NCI-H1092 (cell line): ENCODE results near the gene COQ9.
"Not testable (repeated sequence)": the region's sequence is repeated elsewhere in the genome, so short reads cannot be mapped to it uniquely, and the experiment has no call there.

Experiments
- DNase-seq: peaks from one replicate; lab custom pipeline; 2025; lab: John Stamatoyannopoulos, UW

The COQ9 gene

DNA sequence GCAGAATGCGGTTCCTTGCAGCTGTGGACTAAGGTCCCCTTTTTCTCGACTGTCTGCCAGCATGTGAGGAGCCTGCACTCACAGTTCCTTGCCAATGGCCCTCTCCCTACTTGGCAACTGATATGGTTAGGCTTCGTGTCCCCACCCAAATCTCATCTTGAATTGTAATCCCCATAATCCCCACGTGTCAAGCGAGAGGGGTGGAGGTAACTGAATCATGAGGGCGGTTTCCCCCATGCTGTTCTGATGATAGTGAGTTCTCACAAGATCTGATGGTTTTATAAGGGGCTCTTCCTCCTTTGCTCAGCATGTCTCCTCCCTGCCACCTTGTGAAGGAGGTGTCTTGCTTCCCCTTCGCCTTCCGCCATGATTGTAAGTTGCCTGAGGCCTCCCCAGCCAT is 20.0 kb upstream of the COQ9 start:
- no peak for DNase-seq

DNA sequence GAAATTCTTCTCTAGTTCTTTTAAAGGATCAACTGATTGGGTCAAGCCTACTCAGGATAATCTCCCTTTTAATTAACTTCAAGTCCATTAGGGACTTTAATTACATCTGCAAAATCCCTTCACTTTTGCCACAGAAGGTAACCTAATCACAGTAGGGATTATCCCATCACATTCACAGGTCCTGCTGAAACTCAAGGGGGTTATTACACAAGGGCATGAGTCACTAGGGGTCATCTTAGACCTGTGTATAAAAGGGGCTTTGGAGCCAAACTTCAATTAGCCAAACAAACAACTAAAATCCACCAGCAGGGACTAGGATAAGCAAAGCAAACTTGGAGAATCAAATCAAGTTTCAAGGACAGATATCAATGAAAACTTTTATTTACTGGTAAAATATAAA is 19.5 kb upstream of the COQ9 start:
- no peak for DNase-seq

DNA sequence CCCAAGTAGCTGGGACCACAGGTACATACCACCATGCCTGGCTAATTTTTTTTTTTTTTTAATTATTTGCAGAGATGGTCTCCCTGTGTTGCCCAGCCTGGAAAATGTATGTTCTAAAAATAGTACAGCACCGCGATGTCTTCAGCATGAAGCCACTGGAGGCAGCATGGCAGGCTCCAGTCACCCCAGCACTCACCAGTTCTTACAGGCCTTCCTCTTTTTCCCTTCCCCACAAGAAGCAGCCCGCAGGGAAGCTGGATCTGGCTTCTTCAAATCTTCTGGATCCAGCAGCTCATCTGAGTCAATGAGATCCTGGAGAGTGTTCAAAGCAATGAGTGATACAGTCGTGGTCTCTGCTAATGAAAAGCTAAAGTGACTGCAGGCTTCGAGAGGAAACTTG is 16.3 kb upstream of the COQ9 start:
- DNase-seq, result no peak

DNA sequence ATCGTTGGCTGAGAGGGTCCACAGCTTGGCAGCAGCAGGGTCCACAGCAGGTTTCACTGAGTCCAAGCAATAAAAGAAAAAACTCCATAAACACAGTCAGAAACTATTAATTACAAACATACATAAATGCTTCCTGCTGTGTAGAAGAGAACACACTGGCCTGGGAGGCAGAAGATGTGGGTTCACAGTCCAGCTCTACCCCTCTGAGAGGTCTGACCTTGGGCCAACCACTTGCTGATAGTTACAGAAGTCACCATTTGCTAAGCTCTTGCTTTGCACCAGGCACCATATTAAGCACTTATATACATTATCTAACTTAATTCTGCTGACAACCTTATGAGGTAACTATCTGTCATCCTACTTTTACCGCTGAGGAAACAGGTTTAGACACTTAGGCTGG is 14.8 kb upstream of the COQ9 start:
- DNase-seq, result no peak

DNA sequence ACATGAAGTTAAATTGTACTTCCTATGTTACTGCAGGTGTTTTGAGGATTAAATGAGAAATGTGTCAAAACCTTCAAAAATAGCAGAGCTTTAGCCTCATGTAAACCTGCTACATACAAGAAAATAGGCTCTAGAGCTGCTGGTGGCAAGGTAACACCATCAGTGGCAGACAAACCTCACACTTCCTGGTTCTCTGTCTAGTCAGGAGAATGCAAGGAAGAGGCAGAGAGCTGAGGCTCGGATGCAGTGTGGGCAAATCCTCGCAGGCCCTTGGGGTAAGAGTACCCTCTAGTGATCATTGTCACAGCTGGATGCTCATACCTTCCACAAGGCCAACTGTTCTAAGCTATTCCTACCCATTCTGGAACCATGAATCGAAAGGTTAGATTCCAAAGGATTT is 14.3 kb upstream of the COQ9 start:
- no peak for DNase-seq

DNA sequence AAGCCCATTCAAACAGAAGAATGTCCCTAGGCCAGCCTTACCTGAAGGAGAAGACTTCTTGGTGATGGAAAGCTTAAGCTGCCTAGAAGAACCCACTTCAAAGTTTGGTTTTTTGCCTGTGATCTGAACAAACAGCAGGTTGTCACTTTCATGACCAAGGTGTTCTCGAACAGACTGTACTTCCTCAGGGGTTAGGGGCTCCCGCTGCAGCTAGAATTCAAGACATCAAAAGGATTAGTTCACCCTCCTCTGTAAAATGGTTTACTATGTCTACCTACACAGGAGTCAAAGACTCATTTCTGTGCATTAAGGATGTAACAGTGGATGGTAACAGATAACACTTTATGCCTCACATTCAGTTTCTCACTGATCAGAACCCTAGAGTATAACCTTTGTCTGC is 13.3 kb upstream of the COQ9 start:
- DNase-seq, result no peak

DNA sequence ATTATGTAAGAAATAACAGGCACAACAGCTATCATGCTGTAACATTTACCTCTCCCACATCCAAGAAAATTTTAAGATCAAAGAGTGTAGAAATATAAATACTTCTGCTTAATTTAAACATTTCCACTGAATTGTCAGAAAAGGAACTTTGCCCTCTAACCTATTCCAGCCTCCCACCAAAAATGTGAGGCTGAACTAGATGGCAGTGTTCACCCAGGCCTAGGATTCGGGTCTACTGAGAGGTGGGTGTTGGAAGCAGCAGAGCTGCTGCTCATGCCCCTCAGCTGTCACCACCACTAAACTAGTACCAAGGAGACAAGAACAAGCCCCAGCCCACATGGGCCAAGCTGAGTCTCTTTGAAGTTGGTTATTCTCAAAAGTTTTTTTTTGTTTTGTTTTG is 11.4 kb upstream of the COQ9 start:
- no peak for DNase-seq

DNA sequence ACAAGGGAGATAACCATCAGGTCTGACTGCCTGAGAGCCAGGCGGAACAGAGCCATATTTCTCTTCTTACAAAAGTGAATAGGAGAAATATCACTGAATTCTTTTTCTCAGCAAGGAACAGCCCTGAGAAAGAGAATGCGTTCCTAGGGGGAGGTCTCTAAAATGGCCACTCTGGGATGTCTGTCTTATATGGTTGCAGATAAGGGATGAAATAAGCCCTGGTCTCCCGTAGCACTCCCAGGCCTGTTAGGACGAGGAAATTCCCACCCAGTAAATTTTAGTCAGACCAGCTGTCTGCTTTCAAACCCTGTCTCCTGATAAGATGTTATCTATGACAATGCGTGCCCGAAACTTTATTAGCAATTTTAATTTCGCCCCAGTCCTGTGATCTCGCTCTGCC is 7.3 kb upstream of the COQ9 start:
- not testable (repeated sequence) for DNase-seq

DNA sequence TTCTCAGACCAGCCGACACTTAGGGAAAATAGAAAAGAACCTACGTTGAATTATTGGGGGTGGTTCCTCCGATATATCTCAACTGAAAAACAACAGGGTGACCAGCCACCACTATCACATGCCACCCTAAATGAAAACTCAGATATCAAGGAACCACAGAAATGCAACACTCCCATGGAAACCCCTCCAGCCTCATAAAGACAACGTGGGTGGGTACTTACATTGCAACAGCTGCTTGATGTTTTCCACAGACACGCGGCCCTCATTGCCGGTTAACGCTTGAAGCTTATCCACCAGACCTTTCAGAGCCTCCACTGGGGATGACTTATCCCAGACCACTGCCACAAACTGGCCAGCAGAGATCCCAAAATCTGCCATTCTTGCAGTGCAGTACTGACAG is 6.7 kb upstream of the COQ9 start:
- not testable (repeated sequence) for DNase-seq

DNA sequence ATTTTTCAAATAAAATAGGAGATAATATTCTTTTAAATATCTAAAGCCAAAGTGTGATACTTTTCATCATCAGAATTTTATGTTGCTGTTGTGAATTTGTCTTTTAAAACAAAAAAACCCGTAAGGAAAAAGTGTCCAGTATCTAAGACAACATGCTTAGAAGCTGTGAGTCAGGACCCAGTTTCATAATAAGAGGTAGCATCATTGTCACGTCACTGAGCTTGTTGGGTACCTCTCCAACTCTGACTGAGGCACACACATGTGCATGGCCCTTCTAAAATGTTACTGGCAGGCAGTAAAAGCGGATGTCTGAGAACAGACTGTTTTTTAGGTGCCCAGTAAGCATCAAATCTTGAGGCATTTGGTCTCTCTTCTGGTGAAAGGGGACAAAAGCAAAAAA is 2.6 kb upstream of the COQ9 start:
- no peak for DNase-seq

DNA sequence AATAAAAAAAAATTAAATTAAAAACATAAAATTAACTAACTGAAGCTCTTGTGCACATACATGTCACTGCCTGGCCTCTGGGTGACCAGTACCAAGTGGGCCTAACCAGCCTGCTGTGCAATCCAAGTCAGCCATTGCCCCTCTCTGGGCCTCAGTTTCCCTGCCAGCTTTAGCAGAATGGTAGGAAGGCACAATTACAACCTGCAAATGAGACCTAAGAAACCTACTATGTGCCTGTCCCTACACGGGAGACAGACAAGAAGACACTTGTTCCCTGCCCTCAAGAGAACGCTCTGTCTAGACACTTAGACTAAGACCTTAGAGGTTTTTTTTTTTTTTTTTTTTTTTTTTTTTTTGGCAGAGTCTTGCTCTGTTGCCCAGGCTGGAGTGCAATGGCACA is 1.8 kb upstream of the COQ9 start:
- DNase-seq, result no peak

DNA sequence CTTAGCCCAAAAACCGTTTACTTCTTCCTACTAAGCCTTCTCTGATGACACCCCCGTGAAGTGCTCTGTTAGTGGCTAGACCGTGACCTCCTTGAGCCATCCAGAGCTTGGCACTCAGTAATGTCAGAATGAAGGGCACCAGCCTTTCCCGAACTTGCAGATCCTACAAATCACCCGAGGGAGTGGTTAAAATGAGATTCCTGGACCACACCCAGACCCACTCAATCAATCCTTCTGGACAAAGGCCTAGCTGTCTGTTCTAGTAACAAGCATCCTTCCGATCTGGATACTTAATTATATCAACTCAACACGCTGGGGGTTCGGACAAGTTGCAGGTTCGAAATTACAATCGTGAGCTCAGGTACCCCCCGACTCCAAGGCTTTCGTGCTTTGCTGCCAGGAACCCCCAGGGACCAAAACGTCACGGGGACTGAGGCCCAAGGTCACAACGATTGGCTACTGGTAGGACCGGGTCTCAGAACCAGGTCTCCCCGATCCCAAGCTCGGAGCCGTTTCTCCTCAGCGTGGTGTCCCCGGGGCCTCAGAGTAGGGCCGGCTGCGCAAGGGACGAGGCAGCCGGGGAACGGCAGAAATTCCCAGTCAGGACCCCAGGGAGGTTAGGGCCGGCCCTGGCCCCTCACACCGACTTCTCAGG is 621 bp upstream of the COQ9 start:
- DNase-seq, result peak; percentile 44

DNA sequence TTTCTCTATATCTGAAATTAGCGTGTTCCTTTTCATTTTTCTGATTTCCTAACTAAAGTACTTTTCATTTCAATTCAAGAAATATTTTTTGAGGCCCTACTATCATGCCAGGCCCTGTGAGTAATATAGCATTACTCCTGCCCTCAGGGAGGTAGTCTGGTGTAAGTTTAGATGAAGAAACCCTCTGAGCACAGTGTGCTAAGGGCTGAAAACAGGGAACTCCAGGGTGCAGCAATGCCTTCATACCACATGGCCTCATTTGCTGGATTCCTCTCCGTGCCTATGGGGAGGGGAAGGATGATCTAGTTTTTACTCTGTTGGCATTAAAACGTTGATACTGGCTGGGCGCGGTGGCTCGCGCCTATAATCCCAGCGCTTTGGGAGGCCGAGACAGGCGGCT is 4.7 kb downstream of the COQ9 start:
- DNase-seq, result no peak

DNA sequence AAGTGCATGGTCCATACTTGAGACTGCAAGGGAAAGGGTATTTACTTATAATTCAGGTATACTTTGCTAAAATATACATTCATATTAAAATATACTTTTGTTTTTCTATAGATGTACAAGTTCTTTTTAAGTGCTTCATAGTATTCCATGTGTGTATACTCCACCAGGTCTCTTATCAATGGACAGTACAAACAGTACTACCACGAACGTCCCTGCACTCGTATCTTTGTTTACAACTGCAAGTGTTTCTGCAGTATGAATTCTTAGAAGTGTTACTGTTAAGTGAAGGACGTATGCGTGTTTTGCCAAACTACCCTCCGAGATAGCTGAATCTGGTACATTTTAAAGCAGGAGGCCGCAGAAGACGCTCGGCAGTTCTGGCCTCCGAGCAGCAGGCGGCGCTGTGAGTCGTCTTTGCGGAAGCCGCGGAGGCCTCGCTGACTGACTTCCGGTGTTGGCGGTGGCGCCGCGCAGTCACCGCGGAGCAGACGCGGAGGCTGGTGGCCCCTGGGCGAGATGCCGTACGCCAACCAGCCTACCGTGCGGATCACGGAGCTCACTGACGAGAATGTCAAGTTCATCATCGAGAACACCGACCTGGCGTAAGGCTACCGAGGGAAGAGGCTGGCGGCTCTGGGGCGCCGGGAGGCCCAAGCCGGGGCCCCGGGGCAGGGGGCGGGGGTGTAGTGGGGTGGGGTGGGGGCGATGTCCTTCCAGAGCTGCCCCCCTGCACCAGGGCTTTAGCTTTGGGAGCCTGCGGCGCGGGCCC is 15.1 kb downstream of the COQ9 start, which contains the start of gene POLR2C:
POLR2C (plus strand) TSS at position 471 of the 769 bp plus-strand sequence; CDS start at position 517, 46 bp downstream.
- DNase-seq, result peak; percentile 81

DNA sequence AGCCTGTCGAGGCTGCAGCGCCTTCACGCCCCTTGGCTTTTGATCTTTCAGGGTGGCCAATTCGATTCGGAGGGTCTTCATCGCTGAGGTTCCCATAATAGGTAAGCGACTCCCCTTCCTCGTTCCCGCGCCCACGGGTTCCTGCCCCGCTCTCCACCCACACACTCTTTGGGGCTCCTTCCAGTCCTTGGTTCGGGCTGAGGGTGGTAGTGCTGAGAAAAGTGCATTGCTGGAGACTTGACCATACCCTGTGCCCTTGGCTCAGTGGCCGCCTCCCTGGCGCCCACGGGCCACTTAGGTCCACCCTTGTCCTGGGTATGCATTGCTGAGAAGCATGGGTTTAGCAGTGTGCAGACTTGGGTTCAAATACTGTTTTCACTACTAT is 15.7 kb downstream of the COQ9 start:
- DNase-seq, result no peak

DNA sequence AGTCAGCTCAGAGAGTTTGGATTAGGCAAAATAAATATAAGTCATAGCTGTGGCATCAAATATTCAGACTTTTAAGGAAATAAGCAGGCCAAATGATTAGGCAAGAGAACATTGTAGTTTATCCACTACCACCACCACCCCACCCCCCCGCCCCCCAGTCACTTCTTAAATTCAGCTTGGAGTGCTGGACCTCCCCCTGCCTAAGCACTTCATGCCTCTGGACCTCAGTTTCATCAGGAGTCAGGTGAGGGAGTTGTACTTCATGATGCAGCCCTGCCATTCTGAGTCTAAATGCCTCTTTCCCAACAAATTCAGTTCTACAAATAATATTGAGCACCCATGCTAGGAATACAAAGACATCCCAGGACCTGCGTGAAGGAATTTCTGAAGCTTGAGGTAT is 17.2 kb downstream of the COQ9 start:
- DNase-seq, result no peak

DNA sequence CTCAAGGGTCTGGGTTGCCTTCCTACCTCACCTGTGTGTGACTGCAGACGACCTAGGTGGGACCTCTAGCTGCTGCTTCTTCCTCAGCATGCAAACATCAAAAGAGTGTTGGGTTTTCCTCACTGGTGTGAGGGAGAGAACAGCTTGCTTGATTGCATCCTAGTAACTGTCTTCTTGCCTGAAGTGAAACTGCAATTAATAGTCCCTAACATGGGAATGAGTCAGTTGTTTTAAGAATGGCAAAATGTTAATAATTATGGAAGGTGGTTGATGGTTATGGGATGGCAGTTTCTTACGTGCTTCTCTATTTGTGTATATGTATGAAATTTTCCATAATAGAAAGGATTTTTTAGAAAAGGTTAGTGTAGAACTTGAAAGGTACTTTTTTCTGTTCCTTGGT is 21.1 kb downstream of the COQ9 start:
- no peak for DNase-seq

DNA sequence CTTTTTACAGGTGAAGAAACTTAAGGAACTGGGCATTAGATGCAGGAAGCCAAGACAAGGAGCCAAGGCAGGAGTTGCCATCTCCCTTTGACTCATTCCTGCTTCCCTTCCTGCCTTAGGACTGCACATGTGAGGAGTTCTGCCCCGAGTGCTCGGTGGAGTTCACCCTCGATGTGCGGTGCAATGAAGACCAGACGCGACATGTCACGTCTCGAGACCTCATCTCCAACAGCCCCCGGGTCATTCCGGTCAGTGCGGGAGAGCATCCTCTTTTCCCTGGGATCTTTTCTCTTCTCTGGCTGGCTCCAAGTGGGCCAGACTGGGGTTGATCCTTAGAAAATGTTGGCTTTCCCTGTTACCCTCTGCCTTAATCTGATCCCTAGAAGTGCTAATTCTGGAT is 21.8 kb downstream of the COQ9 start:
- DNase-seq, result no peak

DNA sequence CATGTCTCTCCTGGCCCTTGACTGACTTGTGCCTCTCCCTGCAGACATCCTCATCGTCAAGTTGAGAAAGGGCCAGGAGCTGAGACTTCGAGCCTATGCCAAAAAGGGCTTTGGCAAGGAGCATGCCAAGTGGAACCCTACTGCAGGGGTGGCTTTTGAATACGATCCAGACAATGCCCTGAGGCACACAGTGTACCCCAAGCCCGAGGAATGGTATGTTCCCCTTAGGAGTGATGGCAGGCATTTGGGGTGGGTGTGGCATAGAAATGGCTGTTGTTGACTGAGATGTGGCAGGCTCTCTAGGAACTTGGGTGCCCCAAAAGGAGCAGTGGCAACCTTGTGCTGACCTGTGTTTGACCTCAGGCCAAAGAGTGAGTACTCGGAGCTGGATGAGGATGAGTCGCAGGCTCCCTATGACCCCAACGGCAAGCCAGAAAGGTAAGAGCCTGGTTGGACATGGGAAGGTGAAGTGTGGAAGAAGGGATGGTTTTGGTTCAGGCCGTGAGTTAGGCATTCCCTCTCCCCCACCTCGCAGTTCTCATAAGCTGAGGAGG is 22.7 kb downstream of the COQ9 start:
- no peak for DNase-seq

DNA sequence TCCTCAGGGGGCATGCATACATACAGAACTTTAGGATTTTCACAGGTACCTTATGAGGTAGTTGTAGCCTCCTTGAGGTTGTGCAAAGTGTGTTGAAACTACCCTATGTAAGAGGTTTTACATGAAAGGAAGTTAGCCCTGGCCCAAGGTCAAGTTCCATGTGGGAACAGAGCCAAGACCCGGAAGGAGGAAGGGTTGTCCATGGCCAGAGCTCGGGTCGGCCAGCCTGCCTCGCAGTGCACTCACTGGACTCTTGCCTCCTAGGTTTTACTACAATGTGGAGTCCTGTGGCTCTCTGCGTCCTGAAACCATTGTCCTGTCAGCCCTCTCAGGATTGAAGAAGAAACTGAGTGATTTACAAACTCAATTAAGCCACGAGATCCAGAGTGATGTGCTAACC is 23.4 kb downstream of the COQ9 start:
- DNase-seq, result no peak

DNA sequence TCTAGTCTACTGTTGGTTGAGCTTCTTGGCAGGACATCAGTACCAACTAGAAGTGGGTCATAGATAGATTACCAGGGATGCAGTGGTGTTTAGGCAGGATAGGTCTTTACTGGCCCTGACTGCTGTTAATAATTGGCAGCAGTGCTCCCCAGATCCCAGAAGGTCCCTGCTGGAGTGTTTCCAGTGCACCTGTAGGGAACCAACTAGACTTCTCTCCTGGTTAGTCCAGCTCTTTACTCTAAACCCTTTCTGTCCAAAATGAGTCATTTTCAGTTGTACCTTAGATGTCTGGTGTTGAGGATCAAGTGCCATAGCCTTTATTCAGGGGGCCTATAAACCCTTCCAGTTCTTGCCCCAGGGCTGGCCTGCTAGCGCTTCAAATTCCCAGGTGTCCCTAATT is 23.9 kb downstream of the COQ9 start:
- DNase-seq, result no peak

DNA sequence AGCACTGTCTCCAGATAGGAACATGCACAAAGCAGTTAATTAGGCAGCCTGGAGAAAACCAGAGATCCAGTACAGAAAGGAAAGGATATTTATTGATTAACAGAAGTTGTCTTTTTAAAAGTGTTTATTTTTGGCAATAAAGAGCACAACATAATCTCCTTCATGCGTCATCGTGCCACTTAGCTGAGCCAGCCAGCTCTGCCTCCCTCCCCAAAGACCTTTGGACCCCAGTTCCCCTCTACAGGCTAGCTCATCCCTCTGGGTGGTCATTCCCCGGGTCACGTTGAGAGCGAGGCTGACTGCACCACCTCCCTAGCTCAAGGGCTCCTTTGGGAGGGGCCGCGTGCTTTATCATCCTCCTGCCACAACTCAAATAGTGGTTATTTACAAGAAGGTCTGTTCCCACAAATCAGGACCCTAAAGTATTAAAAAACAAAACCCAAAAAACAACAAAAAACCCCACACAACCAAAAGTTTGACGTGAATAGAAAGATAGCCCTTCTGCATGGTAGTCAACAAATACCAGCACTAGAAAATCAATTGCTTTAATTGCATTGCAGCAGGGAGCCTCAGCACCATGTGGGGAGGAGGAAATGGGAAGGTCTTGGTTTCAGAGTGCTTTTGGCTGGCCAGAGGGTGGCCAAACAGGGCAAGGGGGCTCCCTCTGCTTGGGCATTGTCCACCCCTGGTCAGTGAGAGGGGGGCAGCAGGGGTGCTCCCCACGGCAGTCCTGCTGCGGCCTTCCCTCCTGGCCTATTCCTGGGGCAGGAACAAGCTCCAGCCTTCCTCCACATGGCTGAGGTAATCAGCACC is 24.8 kb downstream of the COQ9 start:
- no peak for DNase-seq

DNA sequence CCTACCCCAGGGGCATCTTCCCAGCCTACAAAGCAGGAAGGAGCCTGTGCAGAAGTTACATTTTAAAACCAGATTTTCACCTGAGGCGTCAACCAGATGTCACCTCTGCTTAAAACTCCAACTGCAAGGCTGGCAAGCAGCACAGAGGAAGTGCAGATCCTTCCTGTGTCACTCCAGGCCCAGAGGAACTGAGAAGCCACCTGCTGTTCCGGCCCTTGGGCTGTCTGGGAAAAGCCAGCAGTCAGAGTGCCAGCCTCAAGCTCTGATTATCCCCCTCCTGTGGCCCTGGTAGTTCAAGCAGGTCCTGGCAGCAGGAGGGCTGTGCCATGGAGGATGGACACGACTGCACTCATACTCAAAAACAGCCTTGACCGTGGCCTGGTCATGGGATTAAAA is 25.4 kb downstream of the COQ9 start:
- DNase-seq, result no peak
